Hepatocyte (in vitro differentiated cells): ENCODE results near the gene CCDC85C. TPM values are rescaled to one million over a fixed set of nuclear protein-coding genes. Genes with fewer than 3 reads are reported as not detected.

Source experiments
- DNase-seq: peaks from one replicate; pipeline ENCODE4 v3.0.0-alpha.2; 2016; ENCODE audit warnings: low spot score
- H2AFZ ChIP-seq: fragments of 200-600 bp; sonication (generic); 2 replicates; pipeline ENCODE4 v1.6.0; 2016; ENCODE audit warnings: antibody characterized with exemption, mild to moderate bottlenecking
- H3K27ac ChIP-seq: fragments of 200-600 bp; sonication (generic); 2 replicates; pipeline ENCODE4 v1.5.1; 2016; ENCODE audit warnings: mild to moderate bottlenecking
- H3K27me3 ChIP-seq: fragments of 200-600 bp; sonication (generic); 2 replicates; pipeline ENCODE4 v1.6.1; 2016
- H3K36me3 ChIP-seq: fragments of 200-600 bp; sonication (generic); replicated peaks from 2 replicates; pipeline ENCODE4 v1.5.1; 2016; ENCODE audit warnings: low read depth; ENCODE audit not compliant: insufficient read depth
- H3K4me1 ChIP-seq: fragments of 200-600 bp; sonication (generic); 2 replicates; pipeline ENCODE4 v1.5.1; 2016; ENCODE audit warnings: mild to moderate bottlenecking, moderate library complexity; ENCODE audit not compliant: insufficient read depth
- H3K4me2 ChIP-seq: fragments of 200-600 bp; sonication (generic); 2 replicates; pipeline ENCODE4 v1.6.0; 2016
- H3K4me3 ChIP-seq: fragments of 200-600 bp; sonication (generic); 2 replicates; pipeline ENCODE4 v1.5.1; 2016; ENCODE audit warnings: mild to moderate bottlenecking
- H3K79me2 ChIP-seq: fragments of 200-600 bp; sonication (generic); 2 replicates; pipeline ENCODE4 v1.6.0; 2017; ENCODE audit warnings: mild to moderate bottlenecking
- H3K9me2 ChIP-seq: fragments of 200-600 bp; sonication (generic); replicated peaks from 2 replicates; pipeline ENCODE4 v1.6.0; 2017; ENCODE audit warnings: mild to moderate bottlenecking; ENCODE audit not compliant: insufficient read depth
- H3K9me3 ChIP-seq: fragments of 200-600 bp; sonication (generic); 2 replicates; pipeline ENCODE4 v1.5.1; 2016; ENCODE audit warnings: low read depth, mild to moderate bottlenecking
- H4K20me1 ChIP-seq: fragments of 200-600 bp; sonication (generic); 2 replicates; pipeline ENCODE4 v1.6.0; 2016; ENCODE audit warnings: mild to moderate bottlenecking; ENCODE audit not compliant: insufficient read depth, poor library complexity, severe bottlenecking
- EZH2 ChIP-seq: fragments of 200-600 bp; sonication (generic); IDR thresholded peaks from 2 replicates; pipeline ENCODE4 v1.6.1; 2016; ENCODE audit warnings: antibody characterized with exemption, mild to moderate bottlenecking, borderline replicate concordance
- EZH2phosphoT487 ChIP-seq: fragments of 200-600 bp; sonication (generic); IDR thresholded peaks from one replicate; pipeline ENCODE4 v1.6.1; 2018; ENCODE audit warnings: antibody characterized with exemption, mild to moderate bottlenecking, low read depth, moderate library complexity; ENCODE audit not compliant: unreplicated experiment, severe bottlenecking
- WGBS: methylation state at CpG from one replicate; pipeline ENCODE4 v1.1.6; 2016; ENCODE audit warnings: low lambda C conversion rate; ENCODE audit errors: missing lambda C conversion rate; 5-methylcytosine and 5-hydroxymethylcytosine counted together
- polyA plus RNA-seq: library from polyadenylated mRNA; unstranded; fragments of >200 nt; fragmentation: Nextera tagmentation; extraction: Ambion mirVana; gene quantifications from 2 replicates; pipeline ENCODE4 v1.2.1, GENCODE V29; 2016
- total RNA-seq: library from RNA; depleted of rRNA; stranded (reverse); fragments of >200 nt; gene quantifications from 2 replicates; pipeline ENCODE4 v1.2.3, GENCODE V29; 2014
- TF ChIP-seq, protein P1 (sequence below): fragments of 200-600 bp; sonication (generic); IDR thresholded peaks from 2 replicates; pipeline ENCODE4 v1.5.1; 2016; ENCODE audit warnings: antibody characterized with exemption, mild to moderate bottlenecking; ENCODE audit not compliant: poor library complexity

The CCDC85C gene
- total and polyA plus RNA-seq, 2 experiments from 2014 or later, result 37.8 to 47.2 TPM

DNA sequence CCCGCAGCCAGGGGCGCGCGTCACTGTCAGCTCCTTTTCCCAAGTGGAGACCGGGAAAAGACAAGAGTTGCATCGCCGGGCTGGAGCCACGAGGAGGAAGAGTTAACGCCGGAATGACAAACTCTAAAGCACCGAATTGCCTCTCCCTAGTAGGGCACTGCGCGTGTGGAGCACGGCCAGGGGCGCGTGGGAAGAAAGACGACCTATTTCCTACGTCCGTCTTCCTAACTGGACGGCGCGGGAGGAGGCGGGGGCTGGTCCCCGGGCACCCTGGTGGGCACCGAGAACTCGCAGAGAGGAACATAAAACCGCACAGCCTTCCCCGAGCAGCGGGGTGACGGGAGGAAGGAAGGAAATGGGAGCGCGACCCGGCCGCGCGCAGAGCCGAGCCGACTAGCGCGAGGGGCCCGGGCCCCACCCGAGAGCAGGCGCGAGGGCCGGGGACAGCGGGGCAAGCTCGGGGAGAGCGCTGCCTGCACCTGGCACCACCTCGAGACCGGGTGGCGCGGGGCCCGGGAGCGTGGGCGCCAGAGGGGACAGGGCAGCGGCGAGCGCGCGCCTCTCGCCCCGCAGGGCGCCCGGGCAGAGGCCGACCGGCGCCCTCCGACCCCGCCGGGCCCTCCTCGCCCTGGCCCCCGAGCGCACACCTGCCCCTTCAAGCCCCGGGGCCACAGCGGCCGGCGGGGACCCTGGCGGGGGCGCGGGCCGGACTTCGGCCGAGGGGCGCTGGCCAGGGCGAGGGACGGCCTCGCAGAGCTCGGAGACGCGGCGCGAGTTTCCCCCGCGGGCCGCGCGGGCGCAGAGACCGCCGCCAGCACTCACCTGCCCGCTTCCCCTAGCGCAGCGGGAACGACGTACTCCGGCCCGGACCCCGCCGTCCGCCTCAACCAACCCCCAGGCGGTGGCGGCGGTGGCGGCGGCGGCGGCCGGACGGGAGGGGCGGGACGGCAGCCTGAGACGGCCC, 123.8 kb downstream of the CCDC85C start, which contains the start of gene SETD3:
Gene SETD3 (minus strand): TSS at position 954 of the 964 bp plus-strand sequence. CDS start 15,054 bp downstream, outside the sequence.
- Histone ChIP-seq H3K36me3 (no peaks in the 10 kb centered on the region), H3K4me2 (peak within 1 kb of the TSS; percentile 92), H3K9me3 (no peaks in the 10 kb centered on the region), H4K20me1 (peaks cover 71% of the 10 kb centered on the region), H3K79me2 (peaks cover 84% of the 10 kb centered on the region), H3K9me2 (no peaks in the 10 kb centered on the region), H3K27me3 (no peaks in the 10 kb centered on the region), H3K4me3 (peak within 1 kb of the TSS; percentile 55), H3K27ac (peak within 1 kb of the TSS; percentile 90), H3K4me1 (peaks cover 35% of the 10 kb centered on the region), H2AFZ (peak within 1 kb of the TSS; percentile 48)
- no peak for TF ChIP-seq EZH2phosphoT487
- TF ChIP-seq, protein P1, sequence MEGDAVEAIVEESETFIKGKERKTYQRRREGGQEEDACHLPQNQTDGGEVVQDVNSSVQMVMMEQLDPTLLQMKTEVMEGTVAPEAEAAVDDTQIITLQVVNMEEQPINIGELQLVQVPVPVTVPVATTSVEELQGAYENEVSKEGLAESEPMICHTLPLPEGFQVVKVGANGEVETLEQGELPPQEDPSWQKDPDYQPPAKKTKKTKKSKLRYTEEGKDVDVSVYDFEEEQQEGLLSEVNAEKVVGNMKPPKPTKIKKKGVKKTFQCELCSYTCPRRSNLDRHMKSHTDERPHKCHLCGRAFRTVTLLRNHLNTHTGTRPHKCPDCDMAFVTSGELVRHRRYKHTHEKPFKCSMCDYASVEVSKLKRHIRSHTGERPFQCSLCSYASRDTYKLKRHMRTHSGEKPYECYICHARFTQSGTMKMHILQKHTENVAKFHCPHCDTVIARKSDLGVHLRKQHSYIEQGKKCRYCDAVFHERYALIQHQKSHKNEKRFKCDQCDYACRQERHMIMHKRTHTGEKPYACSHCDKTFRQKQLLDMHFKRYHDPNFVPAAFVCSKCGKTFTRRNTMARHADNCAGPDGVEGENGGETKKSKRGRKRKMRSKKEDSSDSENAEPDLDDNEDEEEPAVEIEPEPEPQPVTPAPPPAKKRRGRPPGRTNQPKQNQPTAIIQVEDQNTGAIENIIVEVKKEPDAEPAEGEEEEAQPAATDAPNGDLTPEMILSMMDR, result peak; percentile 24
- WGBS, result 1% methylated on average over 47 of the region's 122 CpGs
- peak; percentile 75 for DNase-seq

DNA sequence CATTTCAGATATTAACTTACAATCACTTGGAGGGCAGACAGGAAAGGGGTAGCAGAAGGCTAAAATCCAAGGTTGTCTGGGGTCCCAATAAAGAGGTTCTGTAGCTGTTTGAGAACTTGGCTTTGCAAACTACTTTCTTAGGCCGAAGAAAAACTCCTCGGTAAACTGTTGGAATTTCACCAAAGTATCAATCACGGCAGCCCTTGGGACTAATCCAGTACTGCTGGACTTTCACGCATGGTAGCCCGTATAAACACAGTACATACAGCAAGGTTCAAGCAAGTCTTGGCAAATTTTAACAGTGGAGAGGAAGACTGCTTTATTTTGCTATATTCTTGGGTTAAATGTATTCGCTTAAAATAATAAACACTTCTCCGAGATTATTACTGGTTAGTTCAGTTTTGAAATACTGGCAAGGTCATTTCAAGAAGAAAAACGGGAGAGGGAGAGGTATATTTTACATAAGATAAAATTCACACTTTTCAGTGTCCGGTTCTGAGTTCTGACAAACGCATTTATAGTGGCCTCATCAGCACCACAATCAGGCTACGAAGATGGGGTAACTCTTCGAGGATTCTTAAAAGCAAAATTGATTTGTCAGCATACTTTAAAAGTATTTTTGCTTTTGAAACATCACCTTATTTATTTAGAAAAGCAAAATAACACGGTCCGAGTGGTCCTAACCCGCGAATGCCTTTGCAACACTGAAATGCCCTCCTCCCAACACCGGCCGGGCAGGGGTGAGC, 124.7 kb downstream of the CCDC85C start:
- H2AFZ ChIP-seq, result peak overlapping the region; percentile 48
- peaks cover 84% of the 10 kb centered on the region for H3K79me2 ChIP-seq
- H3K4me3 ChIP-seq, result peak overlapping the region; percentile 55
- H3K4me2 ChIP-seq, result peak overlapping the region; percentile 92
- 33% methylated on average over 18 of the region's 18 CpGs for WGBS
- H4K20me1 ChIP-seq, result peaks cover 69% of the 10 kb centered on the region
- H3K36me3 ChIP-seq, result no peaks in the 10 kb centered on the region
- peaks cover 35% of the 10 kb centered on the region for H3K4me1 ChIP-seq
- H3K9me3 ChIP-seq, result no peaks in the 10 kb centered on the region
- H3K27me3 ChIP-seq, result no peaks in the 10 kb centered on the region
- TF ChIP-seq EZH2, result no peak
- TF ChIP-seq, protein P1, result no peak
- TF ChIP-seq EZH2phosphoT487, result no peak
- H3K9me2 ChIP-seq, result no peaks in the 10 kb centered on the region
- no peak for DNase-seq
- peak overlapping the region; percentile 88 for H3K27ac ChIP-seq

DNA sequence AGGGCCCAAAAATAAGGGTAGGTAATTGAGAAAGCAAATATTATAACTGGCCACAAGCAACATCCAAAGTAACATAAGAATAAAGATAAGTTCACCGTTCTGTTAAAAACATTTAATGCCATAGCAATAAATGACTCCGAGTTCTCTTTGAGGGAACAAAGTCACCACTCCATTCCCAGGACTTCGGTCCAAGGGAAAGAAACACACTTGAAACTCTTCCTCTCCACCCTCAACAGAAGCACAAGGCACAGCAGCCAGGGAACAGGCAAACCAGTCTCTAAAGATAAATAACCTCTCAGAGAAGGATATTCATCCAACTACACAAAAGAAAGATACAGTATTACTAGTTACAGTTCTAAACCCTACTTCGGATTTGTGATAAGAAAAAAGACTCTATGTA, 125.9 kb downstream of the CCDC85C start:
- H3K4me2 ChIP-seq, result peak overlapping the region; percentile 92
- H3K79me2 ChIP-seq, result peaks cover 84% of the 10 kb centered on the region
- H3K36me3 ChIP-seq, result no peaks in the 10 kb centered on the region
- WGBS, result 75% methylated on average over 4 of the region's 4 CpGs
- H3K4me3 ChIP-seq, result no peak overlapping the region
- no peaks in the 10 kb centered on the region for H3K9me2 ChIP-seq
- H3K27ac ChIP-seq, result no peak overlapping the region
- no peak for DNase-seq
- no peak for TF ChIP-seq EZH2
- H3K27me3 ChIP-seq, result no peaks in the 10 kb centered on the region
- no peak overlapping the region for H2AFZ ChIP-seq
- H3K4me1 ChIP-seq, result peaks cover 35% of the 10 kb centered on the region
- H3K9me3 ChIP-seq, result no peaks in the 10 kb centered on the region
- H4K20me1 ChIP-seq, result peaks cover 69% of the 10 kb centered on the region
